Colonic mucosa (tissue), 4 donors: Measurements from ENCODE around the gene BMAL1. TPM values are rescaled to one million over a fixed set of nuclear protein-coding genes. Genes with fewer than 3 reads are reported as not detected.

Experiments used
- DNase-seq: peaks from one replicate; pipeline ENCODE4 v3.0.0-alpha.2; 2020
- H3K27ac ChIP-seq: fragments of 200-600 bp; one replicate; pipeline ENCODE4 v1.8.0; 2021
- H3K27me3 ChIP-seq: fragments of 200-600 bp; one replicate; pipeline ENCODE4 v1.8.0; 2021
- H3K36me3 ChIP-seq: fragments of 200-600 bp; one replicate; pipeline ENCODE4 v1.8.0; 2021
- H3K4me1 ChIP-seq: fragments of 200-600 bp; one replicate; pipeline ENCODE4 v1.8.0; 2021; ENCODE audit warnings: mild to moderate bottlenecking
- H3K4me3 ChIP-seq: fragments of 200-600 bp; one replicate; pipeline ENCODE4 v1.8.0; 2021
- H3K9ac ChIP-seq, 2 donors: one replicate each; pipeline ENCODE4 v1.7.0; 2013; ENCODE audit warnings: control low read depth in 2 of 2, low read depth in 2 of 2, low read length in 2 of 2
- H3K9me3 ChIP-seq: fragments of 200-600 bp; one replicate; pipeline ENCODE4 v1.8.0; 2021
- CTCF ChIP-seq: fragments of 200-600 bp; IDR thresholded peaks from one replicate; pipeline ENCODE4 v1.8.0; 2022; ENCODE audit warnings: antibody characterized with exemption, mild to moderate bottlenecking
- intact Hi-C: fragments of 100-400 bp; cut with DNase I; formaldehyde crosslinking; loops from one replicate; pipeline ENCODE4 v1.14.1; 2022
- total RNA-seq, 2 donors: library from RNA; stranded (reverse); fragmentation: NEBNext Ultra II Directional in 1 of 2; extraction: Animal tissue kit (Norgen Biotek cat#: 25700) in 1 of 2; gene quantifications; one replicate each; pipeline ENCODE4 v1.2.1, GENCODE V29; 2021
- donor health status: healthy.
- donor health status: DM: no; HTN: no; CAD: no.
- donor health status: DM: no; HTN: no; CAD: no.

The BMAL1 gene
- total RNA-seq, 2 donors from 2014 or later, result 10.0 to 14.6 TPM

DNA sequence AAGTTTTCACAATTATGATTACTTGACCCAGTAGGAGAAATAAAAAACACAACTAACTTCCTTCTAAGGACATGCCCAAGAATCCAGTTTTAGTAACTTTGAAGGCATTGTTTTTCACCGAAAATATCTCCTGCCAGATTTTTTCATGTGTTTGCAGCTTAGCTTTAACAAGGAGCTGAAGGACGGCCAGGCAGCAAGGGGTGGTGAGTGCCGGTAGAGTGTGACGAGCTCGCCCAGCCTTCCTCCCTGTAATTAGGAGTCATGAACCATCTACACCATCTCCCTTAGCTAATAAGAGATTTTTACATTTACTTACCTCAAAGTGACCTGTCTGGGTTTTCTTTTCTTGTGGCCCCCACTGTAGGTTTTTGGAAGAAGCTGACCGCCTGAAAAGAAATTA is 72.0 kb downstream of the BMAL1 start:
- no peak overlapping the region for H3K9ac ChIP-seq
- H3K27ac ChIP-seq, result no peak overlapping the region
- no peaks in the 10 kb centered on the region for H3K9me3 ChIP-seq
- no peaks in the 10 kb centered on the region for H3K27me3 ChIP-seq
- H3K36me3 ChIP-seq, result no peaks in the 10 kb centered on the region
- H3K4me1 ChIP-seq, result no peaks in the 10 kb centered on the region
- intact Hi-C loops, result loop anchor here (10.0 kb wide), 1 partner anchor 385 kb away; no protein-coding TSS in a partner anchor
- no peak for TF ChIP-seq CTCF
- H3K4me3 ChIP-seq, result no peak overlapping the region
- no peak for DNase-seq

DNA sequence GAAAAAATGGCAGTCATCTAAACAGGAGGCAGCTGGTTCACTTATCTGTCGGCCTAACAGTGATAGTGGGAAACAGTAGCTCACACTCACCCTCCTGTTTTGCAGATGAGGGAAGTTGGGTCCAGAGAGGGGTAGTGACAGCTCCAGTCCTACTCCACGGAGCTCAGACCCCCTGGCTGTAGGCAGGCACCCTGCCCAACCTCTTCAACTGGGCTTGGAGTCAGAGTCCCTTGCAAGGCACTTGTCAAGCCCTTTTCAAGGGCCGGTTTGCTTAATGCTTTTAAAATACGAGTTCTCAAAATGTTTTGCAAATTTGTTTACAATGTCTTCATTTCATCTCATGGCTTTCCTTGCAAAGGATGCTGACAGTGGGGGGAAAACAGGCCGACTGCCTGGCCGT is 75.1 kb downstream of the BMAL1 start:
- no peak for DNase-seq
- Histone ChIP-seq H3K27me3 (no peaks in the 10 kb centered on the region), H3K9ac (no peak overlapping the region), H3K36me3 (no peaks in the 10 kb centered on the region), H3K4me3 (no peak overlapping the region), H3K27ac (no peak overlapping the region), H3K4me1 (no peaks in the 10 kb centered on the region), H3K9me3 (no peaks in the 10 kb centered on the region)
- TF ChIP-seq CTCF, result no peak
- intact Hi-C loops, result loop anchor here (10.0 kb wide), 1 partner anchor 112 kb away; the partner anchor contains the start of gene BTBD10

DNA sequence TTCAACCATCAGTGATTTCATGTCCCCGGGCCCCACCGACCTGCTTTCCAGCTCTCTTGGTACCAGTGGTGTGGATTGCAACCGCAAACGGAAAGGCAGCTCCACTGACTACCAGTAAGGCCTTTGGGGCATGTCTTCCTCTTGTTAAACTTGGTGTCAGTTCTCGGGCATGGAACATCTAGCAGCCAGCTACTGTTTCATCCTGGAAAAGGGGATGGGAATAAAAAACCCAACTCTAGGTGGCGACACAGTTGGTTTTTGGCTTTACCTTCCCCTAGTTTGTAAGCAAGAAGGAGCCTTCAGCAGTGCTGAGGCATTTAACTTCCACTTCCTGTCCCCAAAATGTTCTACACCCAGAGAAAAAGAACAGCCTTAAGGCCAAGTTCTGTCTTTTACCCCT is 76.7 kb downstream of the BMAL1 start:
- Histone ChIP-seq H3K27ac (no peak overlapping the region), H3K36me3 (no peaks in the 10 kb centered on the region), H3K9ac (no peak overlapping the region), H3K27me3 (no peaks in the 10 kb centered on the region), H3K4me1 (no peaks in the 10 kb centered on the region), H3K9me3 (no peaks in the 10 kb centered on the region), H3K4me3 (no peak overlapping the region)
- DNase-seq, result no peak
- intact Hi-C loops, result loop anchor here (10.0 kb wide), 1 partner anchor 110 kb away; the partner anchor contains the start of gene BTBD10
- peak; percentile 24 for TF ChIP-seq CTCF

GRCh38 chr11:13355191-13355590 is 77.6 kb downstream of the BMAL1 start:
- no peaks in the 10 kb centered on the region for H3K9me3 ChIP-seq
- H3K4me3 ChIP-seq, result no peak overlapping the region
- DNase-seq, result no peak
- no peaks in the 10 kb centered on the region for H3K4me1 ChIP-seq
- intact Hi-C loops, result loop anchor here (10.0 kb wide), 1 partner anchor 110 kb away; the partner anchor contains the start of gene BTBD10
- H3K9ac ChIP-seq, result no peak overlapping the region
- no peak overlapping the region for H3K27ac ChIP-seq
- no peaks in the 10 kb centered on the region for H3K27me3 ChIP-seq
- TF ChIP-seq CTCF, result no peak
- no peaks in the 10 kb centered on the region for H3K36me3 ChIP-seq

GRCh38 chr11:13357232-13357631 is 79.6 kb downstream of the BMAL1 start:
- Histone ChIP-seq H3K4me1 (no peaks in the 10 kb centered on the region), H3K36me3 (no peaks in the 10 kb centered on the region), H3K27ac (no peak overlapping the region), H3K4me3 (no peak overlapping the region), H3K27me3 (no peaks in the 10 kb centered on the region), H3K9ac (no peak overlapping the region), H3K9me3 (no peaks in the 10 kb centered on the region)
- intact Hi-C loops, result loop anchor here (10.0 kb wide), 1 partner anchor 108 kb away; the partner anchor contains the start of gene BTBD10
- no peak for TF ChIP-seq CTCF
- DNase-seq, result no peak
